ENCODE data around the gene EHMT1.

GRCh38 chr9:137836831-137837241, 218.0 kb downstream of the EHMT1 start:
- TF ChIP-seq CTCF (IDR thresholded peaks at IDR 0.05) (no peak), POLR2A (IDR thresholded peaks at IDR 0.05) (no peak)

Data from Peyer's patch (tissue), 4 donors.